Sigmoid colon (tissue), 4 donors: Measurements from ENCODE around the gene RASA2.

Experiments
- EP300 ChIP-seq, 4 donors: sonication (generic); formaldehyde crosslinking; IDR thresholded peaks; one replicate each; pipeline ENCODE4 v1.6.1; 2017; ENCODE audit warnings: antibody characterized with exemption in 4 of 4
- POLR2A ChIP-seq, 2 donors: fragments of 450-650 bp; IDR thresholded peaks; one replicate each; pipeline ENCODE4 v1.6.1; 2016; ENCODE audit warnings: antibody characterized with exemption in 2 of 2, mild to moderate bottlenecking in 2 of 2, moderate library complexity in 2 of 2
- TF ChIP-seq, protein P1 (sequence below), 4 experiments: fragments of 450-650 bp in 3 of 4; fragments of 200-600 bp in 1 of 4; IDR thresholded peaks; one replicate each; pipeline ENCODE4 v1.5.1; 2016 to 2019; ENCODE audit warnings: antibody characterized with exemption in 4 of 4, mild to moderate bottlenecking in 3 of 4, moderate library complexity in 2 of 4

GRCh38 chr3:141452773-141453172, 34.1 kb upstream of the RASA2 start:
- TF ChIP-seq, protein P1, sequence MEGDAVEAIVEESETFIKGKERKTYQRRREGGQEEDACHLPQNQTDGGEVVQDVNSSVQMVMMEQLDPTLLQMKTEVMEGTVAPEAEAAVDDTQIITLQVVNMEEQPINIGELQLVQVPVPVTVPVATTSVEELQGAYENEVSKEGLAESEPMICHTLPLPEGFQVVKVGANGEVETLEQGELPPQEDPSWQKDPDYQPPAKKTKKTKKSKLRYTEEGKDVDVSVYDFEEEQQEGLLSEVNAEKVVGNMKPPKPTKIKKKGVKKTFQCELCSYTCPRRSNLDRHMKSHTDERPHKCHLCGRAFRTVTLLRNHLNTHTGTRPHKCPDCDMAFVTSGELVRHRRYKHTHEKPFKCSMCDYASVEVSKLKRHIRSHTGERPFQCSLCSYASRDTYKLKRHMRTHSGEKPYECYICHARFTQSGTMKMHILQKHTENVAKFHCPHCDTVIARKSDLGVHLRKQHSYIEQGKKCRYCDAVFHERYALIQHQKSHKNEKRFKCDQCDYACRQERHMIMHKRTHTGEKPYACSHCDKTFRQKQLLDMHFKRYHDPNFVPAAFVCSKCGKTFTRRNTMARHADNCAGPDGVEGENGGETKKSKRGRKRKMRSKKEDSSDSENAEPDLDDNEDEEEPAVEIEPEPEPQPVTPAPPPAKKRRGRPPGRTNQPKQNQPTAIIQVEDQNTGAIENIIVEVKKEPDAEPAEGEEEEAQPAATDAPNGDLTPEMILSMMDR (IDR thresholded peaks at IDR 0.05): no peak
- TF ChIP-seq EP300 (IDR thresholded peaks at IDR 0.05): no peak
- no peak for TF ChIP-seq POLR2A (IDR thresholded peaks at IDR 0.05)
